MCF 10A (cell line): ENCODE results near the gene CHIT1. TPM values are rescaled to one million over a fixed set of nuclear protein-coding genes. Genes with fewer than 3 reads are reported as not detected.
"Not testable (repeated sequence)": the region's sequence is repeated elsewhere in the genome, so short reads cannot be mapped to it uniquely, and the experiment has no call there.

Source experiments
- BruUV-seq: library from RNA; stranded (reverse); fragments of 400-500 nt; replicated peaks from 2 replicates; lab custom pipeline; 2021; lab: Mats Ljungman, UMichigan
- CTCF ChIA-PET: fragments of 300-600 bp; sonication (Branson Sonifier 250); formaldehyde crosslinking; extraction: SDS; loops from one replicate; lab custom pipeline; 2021; ENCODE audit warnings: antibody characterized with exemption, inconsistent platforms; lab: Yijun Ruan, JAX
- POLR2A ChIA-PET: fragments of 300-600, 350-650 bp; sonication (Branson Sonifier 250); formaldehyde crosslinking; extraction: SDS; loops from one replicate; lab custom pipeline; 2020; ENCODE audit warnings: antibody characterized with exemption, inconsistent platforms; lab: Yijun Ruan, JAX
- DNase-seq: peaks from one replicate; pipeline ENCODE4 v3.0.0-alpha.2; 2018; ENCODE audit not compliant: unreplicated experiment
- H3K27ac Mint-ChIP-seq: one replicate; pipeline ENCODE4 v1.8.0; 2022; ENCODE audit warnings: mild to moderate bottlenecking, low read depth, mixed read lengths; ENCODE audit not compliant: unreplicated experiment
- H3K27me3 Mint-ChIP-seq: one replicate; pipeline ENCODE4 v1.8.0; 2022; ENCODE audit warnings: mixed read lengths; ENCODE audit not compliant: insufficient read depth, unreplicated experiment
- H3K36me3 Mint-ChIP-seq: one replicate; pipeline ENCODE4 v1.8.0; 2022; ENCODE audit warnings: mild to moderate bottlenecking, moderate library complexity, mixed read lengths; ENCODE audit not compliant: insufficient read depth, unreplicated experiment
- H3K4me1 Mint-ChIP-seq: one replicate; pipeline ENCODE4 v1.8.0; 2022; ENCODE audit warnings: mixed read lengths; ENCODE audit not compliant: insufficient read depth, unreplicated experiment
- H3K4me3 Mint-ChIP-seq: one replicate; pipeline ENCODE4 v1.8.0; 2022; ENCODE audit warnings: mild to moderate bottlenecking, moderate library complexity, mixed read lengths; ENCODE audit not compliant: unreplicated experiment
- H3K9me3 Mint-ChIP-seq: one replicate; pipeline ENCODE4 v1.8.0; 2022; ENCODE audit warnings: mixed read lengths; ENCODE audit not compliant: unreplicated experiment
- intact Hi-C: fragments of 100-400 bp; cut with micrococcal nuclease; formaldehyde crosslinking; loops from 2 replicates; pipeline ENCODE4 v1.14.1; 2022
- total RNA-seq: library from RNA; stranded (reverse); gene quantifications from 2 replicates; pipeline ENCODE4 v1.2.3, GENCODE V29; 2022
- TF ChIP-seq, protein P1 (sequence below): fragments of 200-600 bp; IDR thresholded peaks from one replicate; pipeline ENCODE4 v1.8.0; 2022; ENCODE audit warnings: antibody characterized with exemption, mild to moderate bottlenecking; ENCODE audit not compliant: unreplicated experiment

Gene CHIT1
- total RNA-seq, 1 experiment from 2014 or later: not detected

DNA sequence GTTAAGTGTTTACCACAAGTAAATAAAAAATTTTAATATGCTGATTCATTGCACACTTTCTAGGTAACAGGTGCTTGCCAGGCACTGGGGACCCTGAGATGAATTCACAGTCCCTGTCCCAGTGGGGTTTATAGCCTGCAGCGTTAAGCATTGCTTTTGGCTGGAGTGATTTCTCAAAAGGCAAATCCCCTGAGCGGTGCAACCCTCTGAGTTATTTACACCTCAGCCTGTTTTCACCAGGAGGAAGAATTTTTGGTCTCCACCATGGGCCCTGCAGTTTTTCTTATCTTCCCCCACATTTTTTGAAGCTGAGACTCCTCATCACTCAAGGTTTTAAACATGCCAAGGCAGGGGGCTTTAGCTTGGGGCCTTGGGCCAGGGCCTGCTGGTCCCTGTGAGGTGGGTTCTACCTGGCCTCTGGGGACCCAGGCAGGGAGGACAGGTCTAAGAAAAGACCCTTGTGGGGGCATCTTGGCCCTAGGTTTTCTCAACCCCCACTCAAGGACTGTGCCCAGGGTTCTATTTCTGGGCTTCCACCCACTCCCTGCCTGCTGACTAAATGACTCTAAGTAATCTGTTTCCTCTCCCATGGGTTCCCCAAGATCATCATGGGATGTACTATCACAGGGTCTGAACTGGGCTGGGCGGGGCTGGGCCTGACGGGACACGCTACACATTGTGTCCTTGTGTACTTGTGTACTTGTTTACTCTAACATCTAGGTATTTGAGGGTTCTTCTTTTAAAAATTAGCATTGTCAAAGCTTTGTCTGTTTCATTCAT lies 10.2 kb upstream of the CHIT1 start:
- POLR2A ChIA-PET: interaction anchor here (0.6 kb wide), 2 partner anchors 11 to 14 kb away, joined by 3 read pairs; no protein-coding TSS in a partner anchor
- no peaks in the 10 kb centered on the region for H3K36me3 Mint-ChIP-seq
- CTCF ChIA-PET: interaction anchor here (0.7 to 1.3 kb wide), 5 partner anchors 15 to 199 kb away, joined by 3 to 6 read pairs (median 3); no protein-coding TSS in a partner anchor
- H3K27ac Mint-ChIP-seq: no peak overlapping the region
- BruUV-seq: no TSS peak
- H3K4me3 Mint-ChIP-seq: no peak overlapping the region
- H3K9me3 Mint-ChIP-seq: peaks cover 22% of the 10 kb centered on the region
- intact Hi-C loops: no loop called here
- TF ChIP-seq, protein P1, sequence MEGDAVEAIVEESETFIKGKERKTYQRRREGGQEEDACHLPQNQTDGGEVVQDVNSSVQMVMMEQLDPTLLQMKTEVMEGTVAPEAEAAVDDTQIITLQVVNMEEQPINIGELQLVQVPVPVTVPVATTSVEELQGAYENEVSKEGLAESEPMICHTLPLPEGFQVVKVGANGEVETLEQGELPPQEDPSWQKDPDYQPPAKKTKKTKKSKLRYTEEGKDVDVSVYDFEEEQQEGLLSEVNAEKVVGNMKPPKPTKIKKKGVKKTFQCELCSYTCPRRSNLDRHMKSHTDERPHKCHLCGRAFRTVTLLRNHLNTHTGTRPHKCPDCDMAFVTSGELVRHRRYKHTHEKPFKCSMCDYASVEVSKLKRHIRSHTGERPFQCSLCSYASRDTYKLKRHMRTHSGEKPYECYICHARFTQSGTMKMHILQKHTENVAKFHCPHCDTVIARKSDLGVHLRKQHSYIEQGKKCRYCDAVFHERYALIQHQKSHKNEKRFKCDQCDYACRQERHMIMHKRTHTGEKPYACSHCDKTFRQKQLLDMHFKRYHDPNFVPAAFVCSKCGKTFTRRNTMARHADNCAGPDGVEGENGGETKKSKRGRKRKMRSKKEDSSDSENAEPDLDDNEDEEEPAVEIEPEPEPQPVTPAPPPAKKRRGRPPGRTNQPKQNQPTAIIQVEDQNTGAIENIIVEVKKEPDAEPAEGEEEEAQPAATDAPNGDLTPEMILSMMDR: no peak
- DNase-seq: no peak
- no peaks in the 10 kb centered on the region for H3K4me1 Mint-ChIP-seq
- H3K27me3 Mint-ChIP-seq: peaks cover 53% of the 10 kb centered on the region

DNA sequence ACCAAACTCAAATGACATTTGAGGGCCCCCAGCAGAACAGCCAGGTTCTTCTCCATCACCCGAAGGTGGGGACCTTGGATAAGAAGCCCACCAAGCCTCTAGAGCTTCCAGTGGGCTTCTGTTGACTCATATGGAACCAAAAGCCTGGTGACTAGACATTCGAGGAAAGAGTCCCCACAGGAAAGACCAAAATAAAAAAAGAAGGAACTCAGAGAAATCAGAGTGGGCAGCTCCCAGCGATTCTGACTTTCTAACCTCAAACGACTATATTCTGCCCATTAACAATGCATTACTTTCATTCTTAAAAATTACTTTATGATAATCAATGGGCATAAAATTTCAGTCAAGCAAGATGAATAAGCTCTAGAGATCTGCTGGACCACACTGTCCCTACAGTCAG lies 9.6 kb upstream of the CHIT1 start:
- POLR2A ChIA-PET: interaction anchor here (0.6 kb wide), 2 partner anchors 11 to 13 kb away, joined by 3 read pairs; no protein-coding TSS in a partner anchor
- H3K4me3 Mint-ChIP-seq: no peak overlapping the region
- intact Hi-C loops: no loop called here
- peaks cover 51% of the 10 kb centered on the region for H3K27me3 Mint-ChIP-seq
- H3K27ac Mint-ChIP-seq: no peak overlapping the region
- no peaks in the 10 kb centered on the region for H3K4me1 Mint-ChIP-seq
- CTCF ChIA-PET: interaction anchor here (0.7 to 1.3 kb wide), 6 partner anchors 15 to 199 kb away, joined by 3 to 6 read pairs (median 3); no protein-coding TSS in a partner anchor
- no TSS peak for BruUV-seq
- peaks cover 28% of the 10 kb centered on the region for H3K9me3 Mint-ChIP-seq
- TF ChIP-seq, protein P1: no peak
- no peak for DNase-seq
- H3K36me3 Mint-ChIP-seq: no peaks in the 10 kb centered on the region

DNA sequence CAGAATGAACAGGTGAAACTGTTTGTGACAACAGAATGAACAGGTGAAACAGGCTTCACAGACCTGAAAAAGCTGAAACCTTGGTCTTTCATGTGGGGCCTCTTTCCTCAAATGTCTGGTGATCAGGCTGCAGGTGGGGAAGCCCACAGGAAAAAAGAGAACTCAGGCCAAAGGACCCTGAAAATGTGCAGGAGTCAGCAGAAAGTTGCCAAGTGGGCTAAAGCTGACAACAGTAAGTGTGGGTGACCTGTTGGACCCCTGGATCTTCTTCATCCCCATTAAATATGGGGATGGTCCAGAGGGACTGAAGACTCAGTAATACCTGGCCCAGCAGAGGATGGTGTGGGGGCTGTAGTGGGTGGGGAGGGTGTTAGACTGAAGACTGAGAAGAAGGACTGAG lies 9.1 kb upstream of the CHIT1 start:
- Mint-ChIP-seq H3K27me3 (peaks cover 51% of the 10 kb centered on the region), H3K4me1 (no peaks in the 10 kb centered on the region), H3K4me3 (no peak overlapping the region), H3K27ac (no peak overlapping the region), H3K9me3 (peaks cover 31% of the 10 kb centered on the region), H3K36me3 (no peaks in the 10 kb centered on the region)
- TF ChIP-seq, protein P1: no peak
- no peak for DNase-seq
- ChIA-PET CTCF (interaction anchor here (0.7 to 1.3 kb wide), 6 partner anchors 14 to 198 kb away, joined by 3 to 6 read pairs (median 3); no protein-coding TSS in a partner anchor), POLR2A (interaction anchor here (0.6 kb wide), 1 partner anchor 148 kb away, joined by 3 read pairs; no protein-coding TSS in a partner anchor)
- intact Hi-C loops: no loop called here
- no TSS peak for BruUV-seq

DNA sequence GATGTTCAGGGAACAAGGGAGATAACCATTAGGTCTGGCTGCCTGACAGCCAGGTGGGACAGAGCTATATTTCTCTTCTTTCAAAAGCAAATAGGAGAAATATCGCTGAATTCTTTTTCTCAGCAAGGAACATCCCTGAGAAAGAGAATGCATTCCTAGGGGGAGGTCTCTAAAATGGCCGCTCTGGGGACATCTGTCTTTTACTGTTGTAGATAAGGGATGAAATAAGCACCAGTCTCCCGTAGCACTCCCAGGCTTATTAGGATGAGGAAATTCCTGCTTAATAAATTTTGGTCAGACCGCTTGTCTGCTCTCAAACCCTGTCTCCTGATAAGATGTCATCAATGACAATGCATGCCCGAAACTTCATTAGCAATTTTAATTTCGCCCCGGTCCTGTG lies 5.4 kb upstream of the CHIT1 start:
- DNase-seq, H3K4me1 Mint-ChIP-seq, intact Hi-C loops, H3K27ac Mint-ChIP-seq, H3K36me3 Mint-ChIP-seq, POLR2A ChIA-PET, H3K4me3 Mint-ChIP-seq, BruUV-seq: not testable (repeated sequence)
- Mint-ChIP-seq H3K9me3 (peaks cover 30% of the 10 kb centered on the region), H3K27me3 (peaks cover 51% of the 10 kb centered on the region)
- CTCF ChIA-PET: interaction anchor here (0.6 to 3.6 kb wide), 5 partner anchors 9 to 195 kb away, joined by 3 to 27 read pairs (median 11); no protein-coding TSS in a partner anchor
